ENCODE measurements around the gene SEBOX. TPM values are rescaled to one million over a fixed set of nuclear protein-coding genes. Genes with fewer than 3 reads are reported as not detected.

SEBOX gene
- total RNA-seq, 1 donor from 2014 or later, result not detected

DNA sequence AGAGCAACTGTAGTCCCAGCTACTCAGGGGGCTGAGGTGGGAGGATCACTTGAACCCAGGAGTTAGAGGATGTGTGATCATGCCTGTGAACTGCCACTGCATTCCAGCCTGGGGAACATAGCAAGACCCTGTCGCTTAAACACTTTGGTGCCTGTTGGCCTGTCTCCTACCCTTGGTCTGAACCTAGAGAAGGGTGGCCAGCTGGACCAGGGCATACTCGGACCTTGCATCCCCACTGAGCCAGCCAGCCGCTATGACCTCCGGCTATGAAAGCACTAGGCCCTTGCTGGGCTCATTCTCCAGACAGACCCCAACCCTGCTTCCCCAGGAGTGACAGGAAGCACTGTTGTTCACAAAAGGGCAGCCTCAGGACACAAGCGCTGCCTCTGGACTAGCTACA lies 34.3 kb downstream of the SEBOX start:
- TF ChIP-seq, protein P1, sequence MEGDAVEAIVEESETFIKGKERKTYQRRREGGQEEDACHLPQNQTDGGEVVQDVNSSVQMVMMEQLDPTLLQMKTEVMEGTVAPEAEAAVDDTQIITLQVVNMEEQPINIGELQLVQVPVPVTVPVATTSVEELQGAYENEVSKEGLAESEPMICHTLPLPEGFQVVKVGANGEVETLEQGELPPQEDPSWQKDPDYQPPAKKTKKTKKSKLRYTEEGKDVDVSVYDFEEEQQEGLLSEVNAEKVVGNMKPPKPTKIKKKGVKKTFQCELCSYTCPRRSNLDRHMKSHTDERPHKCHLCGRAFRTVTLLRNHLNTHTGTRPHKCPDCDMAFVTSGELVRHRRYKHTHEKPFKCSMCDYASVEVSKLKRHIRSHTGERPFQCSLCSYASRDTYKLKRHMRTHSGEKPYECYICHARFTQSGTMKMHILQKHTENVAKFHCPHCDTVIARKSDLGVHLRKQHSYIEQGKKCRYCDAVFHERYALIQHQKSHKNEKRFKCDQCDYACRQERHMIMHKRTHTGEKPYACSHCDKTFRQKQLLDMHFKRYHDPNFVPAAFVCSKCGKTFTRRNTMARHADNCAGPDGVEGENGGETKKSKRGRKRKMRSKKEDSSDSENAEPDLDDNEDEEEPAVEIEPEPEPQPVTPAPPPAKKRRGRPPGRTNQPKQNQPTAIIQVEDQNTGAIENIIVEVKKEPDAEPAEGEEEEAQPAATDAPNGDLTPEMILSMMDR (IDR thresholded peaks at IDR 0.05; ENCODE audit: unreplicated experiment), result no peak
- Mint-ChIP-seq H3K27ac (no peak overlapping the region), H3K9me3 (ENCODE audit: low read depth) (no peaks in the 10 kb centered on the region), H3K4me1 (ENCODE audit: low read depth) (peaks cover 22% of the 10 kb centered on the region), H3K4me3 (ENCODE audit: low read depth) (no peak overlapping the region), H3K27me3 (no peaks in the 10 kb centered on the region), H3K36me3 (ENCODE audit: insufficient read depth) (peaks cover 14% of the 10 kb centered on the region)
- DNase-seq (ENCODE audit: low spot score, unreplicated experiment), result no peak

DNA sequence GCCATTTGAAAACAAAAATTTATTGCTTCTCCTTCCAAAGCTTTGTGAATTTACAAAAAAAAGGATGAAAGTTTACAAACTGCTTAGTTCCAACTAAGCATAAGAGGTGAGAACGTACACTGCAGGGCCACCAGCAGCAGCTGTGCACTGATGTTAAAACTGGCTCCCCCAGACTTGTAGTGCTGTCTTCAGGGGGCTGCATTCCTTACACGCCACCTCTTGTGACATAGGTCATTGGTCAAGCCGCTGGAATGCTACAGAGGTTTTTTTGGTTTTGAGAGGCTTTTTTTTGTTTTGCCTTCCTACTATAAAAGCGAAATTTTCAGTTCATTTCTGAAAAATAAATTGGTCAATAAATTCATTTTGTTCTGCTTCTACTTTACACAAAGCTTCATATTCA lies 36.7 kb downstream of the SEBOX start:
- peak overlapping the region; percentile 54 for H3K27ac Mint-ChIP-seq
- TF ChIP-seq, protein P1 (IDR thresholded peaks at IDR 0.05; ENCODE audit: unreplicated experiment), result no peak
- H3K9me3 Mint-ChIP-seq (ENCODE audit: low read depth), result no peaks in the 10 kb centered on the region
- H3K4me3 Mint-ChIP-seq (ENCODE audit: low read depth), result no peak overlapping the region
- no peaks in the 10 kb centered on the region for H3K27me3 Mint-ChIP-seq
- H3K4me1 Mint-ChIP-seq (ENCODE audit: low read depth), result peaks cover 27% of the 10 kb centered on the region
- no peak for DNase-seq (ENCODE audit: low spot score, unreplicated experiment)
- H3K36me3 Mint-ChIP-seq (ENCODE audit: insufficient read depth), result peaks cover 14% of the 10 kb centered on the region

GRCh38 chr17:28327709-28328108 lies 37.3 kb downstream of the SEBOX start:
- DNase-seq (ENCODE audit: low spot score, unreplicated experiment), result no peak
- Mint-ChIP-seq H3K36me3 (ENCODE audit: insufficient read depth) (peaks cover 14% of the 10 kb centered on the region), H3K27me3 (no peaks in the 10 kb centered on the region), H3K27ac (no peak overlapping the region), H3K4me1 (ENCODE audit: low read depth) (peaks cover 31% of the 10 kb centered on the region), H3K4me3 (ENCODE audit: low read depth) (no peak overlapping the region), H3K9me3 (ENCODE audit: low read depth) (no peaks in the 10 kb centered on the region)
- TF ChIP-seq, protein P1 (IDR thresholded peaks at IDR 0.05; ENCODE audit: unreplicated experiment), result no peak

DNA sequence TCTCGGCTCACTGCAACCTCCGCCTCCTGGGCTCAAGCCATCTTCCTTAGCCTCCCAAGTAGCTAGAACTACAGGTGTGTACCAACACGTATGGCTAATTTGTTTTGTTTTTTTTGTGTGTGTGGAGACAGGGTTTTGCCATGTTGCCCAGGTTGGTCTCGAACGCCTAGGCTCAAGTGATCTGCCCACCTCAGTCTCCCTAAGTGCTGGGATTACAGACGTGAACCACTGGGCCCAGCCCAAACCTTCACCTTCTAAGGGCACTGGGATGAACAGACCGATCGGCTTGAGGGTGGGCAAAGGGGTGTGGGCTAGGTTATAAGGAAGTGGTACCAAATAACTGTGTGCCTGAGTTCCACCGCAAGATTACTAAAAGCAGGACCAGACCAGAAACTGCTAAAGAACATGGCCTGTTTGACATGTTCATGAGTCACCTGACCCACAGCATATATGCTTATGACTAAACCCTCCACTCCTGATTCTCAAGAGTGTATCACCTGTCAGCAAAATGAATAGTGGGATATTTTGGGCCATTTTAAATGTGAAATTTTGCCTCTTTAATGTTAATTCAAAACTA lies 37.9 kb downstream of the SEBOX start:
- Mint-ChIP-seq H3K36me3 (ENCODE audit: insufficient read depth) (peaks cover 14% of the 10 kb centered on the region), H3K4me1 (ENCODE audit: low read depth) (peaks cover 34% of the 10 kb centered on the region), H3K27ac (no peak overlapping the region), H3K4me3 (ENCODE audit: low read depth) (no peak overlapping the region), H3K9me3 (ENCODE audit: low read depth) (no peaks in the 10 kb centered on the region), H3K27me3 (no peaks in the 10 kb centered on the region)
- no peak for DNase-seq (ENCODE audit: low spot score, unreplicated experiment)
- TF ChIP-seq, protein P1 (IDR thresholded peaks at IDR 0.05; ENCODE audit: unreplicated experiment), result no peak

DNA sequence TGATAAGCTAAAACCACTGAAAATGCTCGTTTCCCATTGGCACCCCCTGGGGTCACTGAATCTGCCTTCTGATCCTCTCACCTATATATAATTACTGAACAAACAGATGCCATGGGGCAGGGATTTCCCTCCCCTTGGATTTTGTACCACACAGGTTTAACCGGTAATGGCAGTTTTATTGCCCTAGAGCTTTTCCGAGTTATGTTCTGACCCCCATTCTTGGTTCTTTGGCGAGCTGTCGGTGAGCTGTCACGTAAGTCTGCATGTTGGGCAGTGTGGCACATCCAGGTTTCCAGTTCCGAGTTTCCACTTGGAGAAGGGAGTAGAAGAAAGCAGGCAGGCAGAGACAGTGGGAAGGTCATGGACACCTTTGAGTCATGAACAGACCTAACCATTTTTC lies 38.9 kb downstream of the SEBOX start:
- H3K9me3 Mint-ChIP-seq (ENCODE audit: low read depth), result no peaks in the 10 kb centered on the region
- peak overlapping the region; percentile 87 for H3K27ac Mint-ChIP-seq
- TF ChIP-seq, protein P1 (IDR thresholded peaks at IDR 0.05; ENCODE audit: unreplicated experiment), result no peak
- DNase-seq (ENCODE audit: low spot score, unreplicated experiment), result no peak
- H3K27me3 Mint-ChIP-seq, result no peaks in the 10 kb centered on the region
- H3K4me3 Mint-ChIP-seq (ENCODE audit: low read depth), result no peak overlapping the region
- peaks cover 42% of the 10 kb centered on the region for H3K4me1 Mint-ChIP-seq (ENCODE audit: low read depth)
- peaks cover 17% of the 10 kb centered on the region for H3K36me3 Mint-ChIP-seq (ENCODE audit: insufficient read depth)

All from progenitor cell of endocrine pancreas (in vitro differentiated cells).